NCI-H2029 treated with DMSO at 0.1 percent for 48 hours (cell line): ENCODE measurements around the gene PCNX1.
A peak's percentile ranks its signal among the peaks of the same experiment; 100 is the strongest.

ENCODE experiments used
- DNase-seq: peaks from one replicate; lab custom pipeline; 2025; lab: John Stamatoyannopoulos, UW

Gene PCNX1

GRCh38 chr14:70957710-70958109 lies 50.5 kb downstream of the PCNX1 start:
- no peak for DNase-seq

- no peak for DNase-seq
Measured at GRCh38 chr14:70962935-70963334, 55.7 kb downstream of the PCNX1 start.

- no peak for DNase-seq
Measured at GRCh38 chr14:70964492-70964891, 57.2 kb downstream of the PCNX1 start.

- no peak for DNase-seq
Measured at GRCh38 chr14:70971560-70971959, 64.3 kb downstream of the PCNX1 start.

GRCh38 chr14:70972107-70972976 lies 65.1 kb downstream of the PCNX1 start:
- peak; percentile 7 for DNase-seq

GRCh38 chr14:70976591-70976990 lies 69.3 kb downstream of the PCNX1 start:
- DNase-seq = no peak

GRCh38 chr14:70981000-70981952 lies 74.0 kb downstream of the PCNX1 start:
- DNase-seq = no peak

- no peak for DNase-seq
Measured at GRCh38 chr14:70982200-70982599, 74.9 kb downstream of the PCNX1 start.

GRCh38 chr14:70987041-70987440 lies 79.8 kb downstream of the PCNX1 start:
- DNase-seq = no peak

GRCh38 chr14:70988452-70988851 lies 81.2 kb downstream of the PCNX1 start:
- no peak for DNase-seq

GRCh38 chr14:70993931-70994330 lies 86.7 kb downstream of the PCNX1 start:
- no peak for DNase-seq

GRCh38 chr14:70995211-70995610 lies 88.0 kb downstream of the PCNX1 start:
- DNase-seq = no peak

GRCh38 chr14:70995671-70996070 lies 88.4 kb downstream of the PCNX1 start:
- no peak for DNase-seq

- DNase-seq = no peak
Measured at GRCh38 chr14:70999117-70999516, 91.9 kb downstream of the PCNX1 start.

GRCh38 chr14:71000091-71000490 lies 92.8 kb downstream of the PCNX1 start:
- DNase-seq = no peak

- DNase-seq = no peak
Measured at GRCh38 chr14:71001742-71002141, 94.5 kb downstream of the PCNX1 start.

GRCh38 chr14:71003156-71003555 lies 95.9 kb downstream of the PCNX1 start:
- DNase-seq = no peak

- DNase-seq = no peak
Measured at GRCh38 chr14:71004481-71004880, 97.2 kb downstream of the PCNX1 start.

- no peak for DNase-seq
Measured at GRCh38 chr14:71005076-71005475, 97.8 kb downstream of the PCNX1 start.

- DNase-seq = no peak
Measured at GRCh38 chr14:71006200-71006563, 98.9 kb downstream of the PCNX1 start.

GRCh38 chr14:71011479-71011878 lies 104.2 kb downstream of the PCNX1 start:
- no peak for DNase-seq

GRCh38 chr14:71012888-71013287 lies 105.6 kb downstream of the PCNX1 start:
- DNase-seq = no peak
